Measurements from ENCODE around the gene LEO1.

The LEO1 gene

DNA sequence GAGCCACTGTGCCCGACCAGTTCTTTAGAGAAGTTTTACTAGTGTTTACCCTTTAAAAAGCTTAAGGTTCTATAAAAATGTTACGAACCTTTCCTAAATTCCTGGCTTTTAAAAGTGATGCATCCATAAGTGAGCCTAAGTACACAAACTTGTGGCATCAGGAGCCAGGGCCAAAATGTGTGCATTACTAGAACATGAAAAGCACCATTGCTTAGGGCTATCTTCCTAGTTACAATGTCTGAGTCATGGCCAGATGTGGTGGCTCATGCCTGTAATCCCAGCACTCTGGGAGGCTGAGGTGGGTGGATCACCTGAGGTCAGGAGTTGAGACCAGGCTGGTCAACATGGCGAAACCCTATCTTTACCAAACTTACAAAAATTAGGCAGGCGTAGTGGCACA is 39.9 kb downstream of the LEO1 start:
- no peak for FAIRE-seq
- TF ChIP-seq, protein P1, sequence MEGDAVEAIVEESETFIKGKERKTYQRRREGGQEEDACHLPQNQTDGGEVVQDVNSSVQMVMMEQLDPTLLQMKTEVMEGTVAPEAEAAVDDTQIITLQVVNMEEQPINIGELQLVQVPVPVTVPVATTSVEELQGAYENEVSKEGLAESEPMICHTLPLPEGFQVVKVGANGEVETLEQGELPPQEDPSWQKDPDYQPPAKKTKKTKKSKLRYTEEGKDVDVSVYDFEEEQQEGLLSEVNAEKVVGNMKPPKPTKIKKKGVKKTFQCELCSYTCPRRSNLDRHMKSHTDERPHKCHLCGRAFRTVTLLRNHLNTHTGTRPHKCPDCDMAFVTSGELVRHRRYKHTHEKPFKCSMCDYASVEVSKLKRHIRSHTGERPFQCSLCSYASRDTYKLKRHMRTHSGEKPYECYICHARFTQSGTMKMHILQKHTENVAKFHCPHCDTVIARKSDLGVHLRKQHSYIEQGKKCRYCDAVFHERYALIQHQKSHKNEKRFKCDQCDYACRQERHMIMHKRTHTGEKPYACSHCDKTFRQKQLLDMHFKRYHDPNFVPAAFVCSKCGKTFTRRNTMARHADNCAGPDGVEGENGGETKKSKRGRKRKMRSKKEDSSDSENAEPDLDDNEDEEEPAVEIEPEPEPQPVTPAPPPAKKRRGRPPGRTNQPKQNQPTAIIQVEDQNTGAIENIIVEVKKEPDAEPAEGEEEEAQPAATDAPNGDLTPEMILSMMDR (IDR thresholded peaks at IDR 0.05; ENCODE audit: insufficient read depth, missing control alignments): no peak
- no peak for DNase-seq (ENCODE audit: insufficient read length, low spot score)

DNA sequence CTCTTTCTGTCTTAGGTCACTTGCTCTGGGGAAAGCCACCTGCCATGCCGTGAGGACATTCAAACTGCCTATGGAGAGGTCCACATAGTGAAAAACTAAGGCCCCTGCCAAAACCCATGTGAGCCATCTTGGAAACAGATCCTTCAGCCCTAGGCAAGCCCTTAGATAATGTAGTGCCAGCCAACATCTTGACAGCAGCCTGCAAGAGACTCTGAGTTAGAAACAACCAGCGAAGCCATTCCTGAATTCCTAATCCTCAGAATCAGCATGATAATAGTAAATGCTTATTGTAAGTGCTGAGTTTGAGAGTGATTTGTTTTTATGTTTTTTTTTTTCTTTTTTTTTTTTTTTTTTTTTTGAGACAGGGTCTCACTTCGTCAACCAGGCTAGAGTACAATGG is 40.6 kb downstream of the LEO1 start:
- FAIRE-seq (no peak), DNase-seq (ENCODE audit: insufficient read length, low spot score) (no peak)
- TF ChIP-seq, protein P1 (IDR thresholded peaks at IDR 0.05; ENCODE audit: insufficient read depth, missing control alignments): no peak

DNA sequence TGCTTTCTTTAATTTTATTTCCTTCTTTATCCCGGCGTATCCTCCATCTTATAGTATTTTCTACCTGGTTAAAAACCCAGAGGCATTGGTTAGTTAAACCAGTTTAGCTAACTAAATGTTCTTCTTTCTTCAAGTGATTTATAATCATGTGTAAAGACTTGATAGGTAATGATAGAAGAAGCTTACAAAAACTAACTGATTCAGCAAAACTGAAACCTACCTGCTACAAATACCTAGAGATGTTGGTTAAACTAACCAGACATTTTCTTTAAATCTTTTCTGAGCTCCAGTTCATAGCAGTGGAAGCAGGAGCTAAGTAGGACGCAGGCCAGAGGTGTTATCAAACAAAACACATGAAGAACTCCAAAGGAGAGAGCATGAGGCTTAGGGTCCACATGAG is 44.8 kb downstream of the LEO1 start:
- DNase-seq (ENCODE audit: insufficient read length, low spot score) (no peak), FAIRE-seq (no peak)
- TF ChIP-seq, protein P1 (IDR thresholded peaks at IDR 0.05; ENCODE audit: insufficient read depth, missing control alignments): no peak

DNA sequence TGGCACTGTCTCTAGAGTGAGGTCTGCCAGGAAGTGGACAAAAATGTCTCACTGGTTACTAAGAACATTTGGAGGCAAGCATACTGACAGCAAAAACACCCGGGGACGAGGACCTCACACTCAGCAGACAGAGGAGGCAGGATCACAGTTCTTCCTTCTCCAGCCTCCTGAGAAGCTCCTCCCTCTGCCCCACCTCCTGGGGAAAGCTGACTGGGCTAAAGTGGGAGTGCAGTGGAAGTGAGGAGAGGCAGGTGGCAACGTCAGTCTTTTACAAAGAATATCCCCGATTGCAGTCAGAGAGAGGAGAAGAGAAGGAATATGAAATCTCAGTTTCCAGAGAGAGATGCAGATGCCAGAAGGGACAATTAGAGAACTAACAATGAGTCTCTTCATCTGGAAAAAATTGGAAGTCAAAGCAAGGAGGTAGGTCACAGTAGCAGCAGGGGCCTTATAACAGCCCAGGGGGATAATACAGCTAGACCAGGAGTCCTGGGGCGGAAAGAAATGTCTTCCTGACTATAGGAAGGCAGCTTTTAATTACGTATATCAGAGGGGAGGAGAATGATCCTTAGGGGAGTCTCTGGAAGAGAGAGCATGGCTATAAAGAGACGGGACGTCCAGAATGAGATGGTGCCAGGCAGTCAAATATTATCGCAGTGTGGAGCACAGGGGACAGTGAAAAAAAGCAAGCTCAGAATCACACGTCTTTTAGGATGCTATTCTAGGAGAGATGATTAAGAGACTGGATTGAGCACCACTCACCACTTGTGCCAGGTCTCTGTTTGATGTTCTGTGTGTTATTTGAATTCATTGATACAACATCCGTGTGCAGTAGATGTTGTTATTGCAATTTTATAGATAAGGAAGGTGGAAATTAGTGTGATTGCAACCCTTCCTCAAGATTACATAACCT is 47.2 kb downstream of the LEO1 start:
- FAIRE-seq: no peak
- TF ChIP-seq, protein P1 (IDR thresholded peaks at IDR 0.05; ENCODE audit: insufficient read depth, missing control alignments): no peak
- no peak for DNase-seq (ENCODE audit: insufficient read length, low spot score)

DNA sequence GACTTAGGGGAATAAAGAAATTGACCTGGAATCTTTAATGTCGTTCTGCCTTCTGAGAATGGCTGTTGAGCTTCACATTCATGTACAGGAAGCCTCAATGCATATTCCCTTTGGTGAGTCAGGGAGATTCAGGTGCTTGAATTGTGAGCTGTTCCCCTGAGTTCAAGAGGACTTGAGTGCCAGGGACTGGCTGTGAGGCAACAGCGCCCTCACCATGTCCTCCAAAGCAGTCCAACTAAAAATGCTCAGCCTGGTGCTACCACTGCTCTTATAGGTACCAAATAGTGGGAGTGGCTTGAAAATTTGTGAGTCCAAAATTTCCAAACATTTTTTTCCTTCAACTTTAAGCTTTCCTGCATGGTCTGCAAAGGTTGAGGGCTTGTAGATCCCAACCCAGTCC is 54.1 kb downstream of the LEO1 start:
- no peak for FAIRE-seq
- no peak for DNase-seq (ENCODE audit: insufficient read length, low spot score)
- TF ChIP-seq, protein P1 (IDR thresholded peaks at IDR 0.05; ENCODE audit: insufficient read depth, missing control alignments): peak; percentile 33

DNA sequence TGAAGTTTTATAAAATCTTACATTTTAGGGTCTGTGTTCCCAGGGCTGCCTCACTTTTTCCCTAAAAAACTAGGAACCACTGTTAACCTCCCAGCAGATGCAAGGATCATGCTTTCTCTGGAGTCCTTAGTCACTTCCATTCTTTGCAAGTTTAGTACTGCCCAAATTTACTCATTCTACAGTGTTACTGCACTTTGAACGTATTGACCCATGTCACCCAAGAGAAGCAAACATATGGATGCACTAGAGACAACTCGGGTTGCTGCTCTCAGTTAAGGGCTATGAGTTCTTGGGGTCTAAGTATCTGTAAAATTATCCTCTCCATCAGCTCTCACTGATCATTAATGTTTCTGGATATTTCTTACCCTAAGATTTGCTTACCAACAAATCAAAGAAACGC is 59.0 kb downstream of the LEO1 start:
- FAIRE-seq: no peak
- no peak for DNase-seq (ENCODE audit: insufficient read length, low spot score)
- TF ChIP-seq, protein P1 (IDR thresholded peaks at IDR 0.05; ENCODE audit: insufficient read depth, missing control alignments): no peak

DNA sequence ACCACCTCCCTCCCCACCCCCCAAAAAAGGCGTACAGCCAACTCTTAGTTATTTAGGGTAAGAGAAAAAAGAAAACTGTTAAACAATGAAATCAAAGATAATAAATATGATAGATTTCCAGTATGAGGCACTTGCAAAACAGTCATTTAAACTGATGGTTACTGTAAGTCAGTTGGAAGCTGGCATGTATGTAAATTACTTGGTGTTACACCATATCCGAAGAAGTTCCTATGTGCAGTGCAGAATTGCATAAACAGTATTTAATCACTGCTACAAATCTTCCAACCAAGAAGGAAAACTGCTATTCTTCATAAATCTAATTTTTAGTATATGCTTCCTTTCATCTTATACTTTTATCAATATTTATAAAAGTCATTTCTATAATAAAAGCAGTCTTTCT is 62.0 kb downstream of the LEO1 start:
- TF ChIP-seq, protein P1 (IDR thresholded peaks at IDR 0.05; ENCODE audit: insufficient read depth, missing control alignments): no peak
- DNase-seq (ENCODE audit: insufficient read length, low spot score): no peak
- no peak for FAIRE-seq
